GM18951 (cell line): ENCODE measurements around the gene CPNE2.

Experiments used
- POLR2A ChIP-seq: IDR thresholded peaks from 4 replicates; pipeline ENCODE4 v1.6.1; 2011; ENCODE audit warnings: mild to moderate bottlenecking; ENCODE audit not compliant: insufficient read length, insufficient read depth; ENCODE audit errors: extremely low read depth
- in situ Hi-C: fragments of 300-500 bp; cut with MboI; formaldehyde crosslinking; loops from one replicate; pipeline ENCODE4 v1.12.0; 2022; ENCODE audit warnings: low sequenced_read_pairs, mixed read lengths, inconsistent platforms; ENCODE audit not compliant: unreplicated experiment

Gene CPNE2

DNA sequence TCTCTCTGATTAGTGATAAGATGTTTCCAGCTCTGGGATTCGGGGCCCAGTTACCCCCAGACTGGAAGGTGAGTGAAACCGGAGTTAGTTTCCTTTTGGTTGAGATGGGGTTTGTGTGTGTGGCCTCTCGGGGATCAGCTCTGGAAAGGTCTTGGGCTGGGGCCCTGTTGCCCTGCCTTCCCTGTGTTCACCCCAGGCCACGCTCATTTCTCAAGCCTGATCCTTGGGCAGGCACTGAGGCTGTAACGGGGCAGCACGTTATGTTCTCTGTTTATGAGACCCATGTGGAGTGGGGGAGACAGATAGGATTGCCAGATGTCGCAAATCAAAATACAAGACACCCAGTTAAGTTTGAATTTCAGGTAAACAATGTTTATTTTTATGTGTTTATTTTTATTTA is 35.5 kb downstream of the CPNE2 start:
- in situ Hi-C loops: no loop called here
- TF ChIP-seq POLR2A: no peak

DNA sequence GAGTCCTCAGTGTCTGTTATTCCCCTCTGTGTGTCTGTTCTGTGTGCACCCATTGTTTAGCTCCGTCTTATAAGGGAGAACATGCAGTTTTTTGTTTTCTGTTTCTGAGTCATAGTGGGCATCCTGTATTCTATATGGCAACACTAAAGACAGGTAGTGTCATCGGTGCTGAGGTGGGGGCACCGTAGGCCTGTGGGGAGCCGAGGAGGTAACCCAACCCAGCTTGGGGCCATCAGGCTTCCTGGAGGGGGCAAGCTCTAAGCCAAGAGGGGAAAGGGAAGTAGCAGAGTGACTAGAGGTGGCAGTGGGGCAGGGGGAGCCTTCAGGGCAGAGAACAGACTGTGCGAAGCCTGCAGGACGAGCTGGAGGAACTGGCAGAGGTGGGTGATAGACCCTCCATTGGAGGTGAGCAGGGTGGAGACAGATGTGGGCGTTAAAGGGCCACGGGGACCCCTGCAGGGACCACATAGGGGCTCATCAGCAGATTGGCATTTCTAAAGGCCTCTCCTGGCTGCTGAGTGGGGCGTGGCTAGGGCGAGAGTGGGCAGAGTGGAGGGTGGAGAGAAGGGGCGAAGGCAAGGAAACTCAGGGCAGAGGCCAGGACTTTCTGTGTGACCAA is 36.5 kb downstream of the CPNE2 start:
- TF ChIP-seq POLR2A: no peak
- in situ Hi-C loops: no loop called here

- no peak for TF ChIP-seq POLR2A
- in situ Hi-C loops: no loop called here
Measured at GRCh38 chr16:57130950-57131321, 38.6 kb downstream of the CPNE2 start.

- in situ Hi-C loops: no loop called here
- no peak for TF ChIP-seq POLR2A
Measured at GRCh38 chr16:57131351-57131970, 39.1 kb downstream of the CPNE2 start.

DNA sequence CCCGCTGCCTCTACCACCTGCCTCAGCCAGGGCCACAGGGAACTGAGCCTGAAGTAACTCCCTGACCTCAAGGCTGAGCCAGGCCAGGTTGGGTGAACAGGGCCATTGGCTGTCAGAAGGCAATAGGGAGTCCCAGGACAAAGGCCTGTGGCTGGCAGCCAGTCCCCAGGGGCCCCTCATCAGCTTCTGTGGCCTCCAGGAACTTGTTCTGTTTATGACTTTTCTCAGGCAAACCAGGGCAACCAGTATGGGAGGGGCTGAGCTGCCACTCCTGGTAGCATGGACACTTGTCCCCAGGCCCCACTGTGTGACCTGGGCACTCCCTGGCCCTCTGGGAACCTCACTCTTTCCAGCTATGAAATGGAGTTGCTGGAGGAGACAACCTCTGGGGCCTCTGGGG is 40.1 kb downstream of the CPNE2 start:
- no peak for TF ChIP-seq POLR2A
- in situ Hi-C loops: no loop called here

DNA sequence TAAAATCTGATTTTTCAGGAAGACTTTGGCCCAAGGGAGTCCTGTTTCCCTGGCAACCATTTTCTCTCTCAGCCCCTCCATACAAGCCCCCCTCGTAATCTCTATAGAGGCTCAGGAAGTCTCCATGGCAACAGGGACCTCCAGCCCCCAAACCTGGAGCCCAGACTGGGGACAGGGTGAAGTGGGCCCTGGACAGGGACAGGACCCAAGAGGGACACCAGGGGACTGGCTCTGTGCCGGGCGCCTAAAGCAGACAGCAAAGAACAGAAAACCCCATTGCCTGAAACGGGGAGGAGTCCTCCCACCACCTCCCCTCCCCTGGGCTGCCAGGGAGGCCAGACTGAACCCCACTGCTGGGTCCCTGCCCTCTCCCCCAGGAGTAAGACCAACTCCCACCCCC is 40.6 kb downstream of the CPNE2 start:
- in situ Hi-C loops: no loop called here
- TF ChIP-seq POLR2A: no peak

- no peak for TF ChIP-seq POLR2A
- in situ Hi-C loops: no loop called here
Measured at GRCh38 chr16:57133886-57134285, 41.5 kb downstream of the CPNE2 start.

DNA sequence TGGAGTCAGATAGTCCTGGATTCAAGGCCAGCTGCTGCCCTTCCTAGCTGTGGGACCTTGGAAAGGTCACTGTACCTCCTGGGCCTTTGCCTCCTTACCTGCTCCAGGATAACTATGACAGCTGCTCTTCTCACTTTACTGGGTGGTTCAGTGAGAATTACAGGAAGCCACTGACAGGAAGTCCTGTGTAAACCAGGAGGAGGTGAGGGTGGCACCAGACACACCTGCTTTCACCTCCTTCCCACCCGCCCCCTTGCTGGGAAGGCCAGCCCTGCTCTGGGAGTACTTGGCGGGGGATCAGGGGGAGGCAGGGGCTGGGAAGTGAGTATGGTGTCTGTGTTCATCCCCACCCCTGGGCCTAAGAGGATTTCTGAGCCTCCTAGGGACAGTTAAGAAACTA is 42.6 kb downstream of the CPNE2 start:
- in situ Hi-C loops: no loop called here
- no peak for TF ChIP-seq POLR2A

GRCh38 chr16:57137043-57137442 is 44.7 kb downstream of the CPNE2 start:
- no peak for TF ChIP-seq POLR2A
- in situ Hi-C loops: no loop called here

DNA sequence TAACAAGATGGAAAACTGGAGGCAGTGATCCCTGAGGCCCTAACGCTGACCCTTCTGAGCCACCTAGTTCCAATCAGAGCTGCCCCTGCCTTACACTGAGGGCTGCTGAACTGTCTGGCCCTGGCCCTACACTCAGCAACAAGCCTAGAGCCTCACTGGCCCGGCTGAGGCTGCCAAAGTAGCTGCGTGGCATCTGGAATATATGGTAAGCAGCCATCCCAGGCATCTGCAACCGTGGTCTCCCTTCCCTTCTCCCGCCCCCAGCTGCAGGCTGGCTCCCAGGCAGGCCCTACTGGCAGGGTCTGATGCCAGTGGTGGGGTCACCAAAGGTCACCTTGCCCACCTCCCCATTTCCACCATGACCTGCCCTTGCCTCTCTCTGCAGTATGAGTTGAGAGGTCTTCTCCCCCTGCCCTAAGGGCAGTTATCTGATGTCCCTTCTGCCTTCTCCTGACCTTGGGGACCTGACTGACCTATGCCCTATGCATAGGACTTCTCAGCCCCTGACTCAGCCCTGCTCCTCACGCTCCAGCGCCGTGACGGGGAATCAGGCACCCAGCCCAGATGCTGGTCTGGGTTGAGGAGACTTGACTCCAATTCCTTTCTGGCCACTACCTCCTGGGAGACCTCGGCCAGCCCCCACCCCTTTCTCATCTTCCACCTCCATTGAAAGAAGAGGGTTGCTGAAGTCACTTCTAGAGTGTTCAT is 45.3 kb downstream of the CPNE2 start:
- in situ Hi-C loops: no loop called here
- TF ChIP-seq POLR2A: no peak

DNA sequence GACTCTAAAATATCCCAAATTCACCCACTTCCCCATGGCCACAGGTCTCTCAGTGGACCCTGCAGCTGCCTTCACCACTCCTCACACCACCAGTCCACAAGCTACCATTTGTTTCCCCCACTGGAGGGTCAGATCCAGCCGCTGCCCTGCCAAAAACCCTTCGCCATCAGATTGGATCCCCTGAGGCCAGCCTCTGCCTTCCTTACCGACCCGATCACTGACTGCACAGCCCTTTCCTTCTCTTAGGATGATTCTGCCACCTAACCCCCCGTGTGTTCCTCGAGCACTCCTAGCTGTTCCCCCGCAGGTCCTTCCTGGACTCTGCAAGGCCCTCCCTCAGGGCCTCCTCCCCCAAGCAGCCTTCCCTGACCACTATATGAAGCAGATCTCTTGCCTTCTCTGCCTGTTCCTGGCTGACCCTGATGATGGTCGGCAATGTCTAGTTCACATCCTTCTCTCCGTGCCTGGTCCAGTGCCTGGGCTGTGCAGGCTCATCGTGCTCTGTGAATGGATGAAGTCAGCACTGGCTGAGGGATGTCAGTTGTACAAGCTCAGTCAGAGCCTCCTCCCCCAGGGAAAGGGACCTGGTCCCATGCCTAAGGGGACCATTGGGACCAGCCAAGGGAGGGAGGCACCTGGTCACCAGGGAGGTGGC is 46.0 kb downstream of the CPNE2 start:
- TF ChIP-seq POLR2A: no peak
- in situ Hi-C loops: no loop called here

- in situ Hi-C loops: no loop called here
- TF ChIP-seq POLR2A: no peak
Measured at GRCh38 chr16:57140931-57141668, 48.7 kb downstream of the CPNE2 start.
